Measurements from ENCODE around the gene MEIS2.

DNA sequence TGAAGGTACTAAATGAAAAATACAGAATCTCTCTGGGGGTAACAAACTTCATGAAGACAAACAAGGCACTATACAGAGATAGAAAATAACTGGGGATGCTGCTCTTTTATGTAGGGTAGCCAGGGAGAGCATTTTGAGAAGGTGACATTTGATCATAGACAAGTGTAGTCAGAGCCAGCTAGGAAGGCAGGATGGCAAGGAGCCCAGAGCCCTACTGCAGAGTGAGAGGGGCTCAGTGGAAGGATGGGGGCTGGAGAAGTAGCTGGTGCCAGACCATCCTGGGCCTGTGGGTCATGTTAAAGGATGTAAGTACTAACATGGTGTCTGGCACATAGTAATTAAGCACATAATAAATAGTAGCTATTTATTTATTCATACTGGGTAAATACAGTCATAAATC, 133.6 kb downstream of the MEIS2 start:
- no peak for TF ChIP-seq ZBTB26 (tag by site-specific recombination; optimal IDR thresholded peaks at IDR 0.05)
- no peak for TF ChIP-seq TCF7L2 (IDR thresholded peaks at IDR 0.05; ENCODE audit: borderline replicate concordance, low read depth, low read length)
- TF ChIP-seq ATF2 (tag by site-specific recombination; IDR thresholded peaks at IDR 0.05; ENCODE audit: low read depth), result no peak
- TF ChIP-seq ZNF114 (tag by site-specific recombination; IDR thresholded peaks at IDR 0.05), result no peak
- TF ChIP-seq ZNF18 (tag by site-specific recombination; IDR thresholded peaks at IDR 0.05), result no peak
- TF ChIP-seq, protein P1, sequence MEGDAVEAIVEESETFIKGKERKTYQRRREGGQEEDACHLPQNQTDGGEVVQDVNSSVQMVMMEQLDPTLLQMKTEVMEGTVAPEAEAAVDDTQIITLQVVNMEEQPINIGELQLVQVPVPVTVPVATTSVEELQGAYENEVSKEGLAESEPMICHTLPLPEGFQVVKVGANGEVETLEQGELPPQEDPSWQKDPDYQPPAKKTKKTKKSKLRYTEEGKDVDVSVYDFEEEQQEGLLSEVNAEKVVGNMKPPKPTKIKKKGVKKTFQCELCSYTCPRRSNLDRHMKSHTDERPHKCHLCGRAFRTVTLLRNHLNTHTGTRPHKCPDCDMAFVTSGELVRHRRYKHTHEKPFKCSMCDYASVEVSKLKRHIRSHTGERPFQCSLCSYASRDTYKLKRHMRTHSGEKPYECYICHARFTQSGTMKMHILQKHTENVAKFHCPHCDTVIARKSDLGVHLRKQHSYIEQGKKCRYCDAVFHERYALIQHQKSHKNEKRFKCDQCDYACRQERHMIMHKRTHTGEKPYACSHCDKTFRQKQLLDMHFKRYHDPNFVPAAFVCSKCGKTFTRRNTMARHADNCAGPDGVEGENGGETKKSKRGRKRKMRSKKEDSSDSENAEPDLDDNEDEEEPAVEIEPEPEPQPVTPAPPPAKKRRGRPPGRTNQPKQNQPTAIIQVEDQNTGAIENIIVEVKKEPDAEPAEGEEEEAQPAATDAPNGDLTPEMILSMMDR (tag by site-specific recombination; IDR thresholded peaks at IDR 0.05), result no peak
- no peak for TF ChIP-seq REST (tag by site-specific recombination; IDR thresholded peaks at IDR 0.05)

All from HEK293 (cell line).